ENCODE measurements around the gene HAPSTR1. TPM values are rescaled to one million over a fixed set of nuclear protein-coding genes. Genes with fewer than 3 reads are reported as not detected.

The HAPSTR1 gene
- total RNA-seq, 2 experiments from 2014 or later = 58.2 to 58.9 TPM

DNA sequence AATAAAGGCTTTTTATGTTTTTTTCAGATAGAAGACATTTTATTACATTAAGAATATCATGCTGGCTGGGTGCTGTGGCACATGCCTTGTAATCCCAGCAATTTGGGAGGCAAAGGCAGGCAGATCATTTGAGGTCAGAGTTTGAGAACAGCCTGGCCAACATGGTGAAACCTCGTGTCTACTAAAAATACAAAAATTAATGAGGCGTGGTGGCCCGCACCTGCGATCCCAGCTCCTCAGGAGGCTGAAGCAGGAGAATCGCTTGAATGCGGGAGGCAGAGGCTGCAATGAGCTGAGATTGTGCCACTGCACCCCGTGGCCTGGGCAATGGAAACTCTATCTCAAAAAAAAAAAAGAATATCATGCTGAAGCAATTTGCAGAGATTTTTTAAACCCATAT lies 29.1 kb upstream of the HAPSTR1 start:
- ChIA-PET CTCF (interaction anchor here (0.7 kb wide), 1 partner anchor 379 kb away, joined by 3 read pairs; no protein-coding TSS in a partner anchor), POLR2A (no interaction called here)

DNA sequence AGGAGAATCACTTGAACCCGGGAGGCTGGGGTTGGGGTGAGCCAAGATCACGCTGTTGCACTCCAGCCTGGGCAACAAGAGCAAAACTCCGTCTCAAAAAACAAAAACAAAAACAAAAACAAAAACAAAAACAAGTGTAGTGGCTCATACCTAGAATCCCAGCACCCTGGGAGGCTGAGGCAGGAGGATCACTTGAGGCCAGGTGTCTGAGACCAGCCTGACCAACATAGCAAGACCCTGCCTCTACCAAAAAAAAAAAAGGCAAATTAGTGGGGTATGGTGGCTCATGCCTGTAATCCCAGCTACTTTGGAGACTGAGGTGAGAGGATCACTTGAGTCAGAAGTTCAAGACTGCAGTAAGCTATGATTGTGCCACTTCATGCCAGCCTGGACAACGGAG lies 26.4 kb upstream of the HAPSTR1 start:
- POLR2A ChIA-PET = no interaction called here
- CTCF ChIA-PET = no interaction called here

DNA sequence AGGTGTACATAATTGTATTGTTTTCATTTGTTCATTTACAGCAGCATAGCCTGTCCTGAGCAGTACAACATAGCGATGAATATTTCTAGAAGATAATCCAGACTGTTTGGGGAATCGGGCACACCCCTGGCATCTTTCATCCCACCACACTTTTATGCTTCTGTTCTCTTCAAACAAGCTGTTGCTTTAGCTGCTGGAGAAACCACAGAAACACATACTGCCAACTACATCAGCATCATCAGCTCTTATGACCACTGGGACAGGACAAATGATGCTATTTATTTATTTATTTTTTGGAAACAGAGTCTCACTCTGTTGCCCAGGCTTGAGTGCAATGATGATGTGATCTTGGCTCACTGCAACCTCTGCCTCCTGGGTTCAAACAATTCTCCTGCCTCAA lies 22.6 kb upstream of the HAPSTR1 start:
- ChIA-PET POLR2A (interaction anchor here (0.6 to 0.7 kb wide), 2 partner anchors 22 to 32 kb away, joined by 4 read pairs; partner anchors contain the start of gene HAPSTR1), CTCF (interaction anchor here (0.6 kb wide), 1 partner anchor 59 kb away, joined by 5 read pairs; no protein-coding TSS in a partner anchor)

DNA sequence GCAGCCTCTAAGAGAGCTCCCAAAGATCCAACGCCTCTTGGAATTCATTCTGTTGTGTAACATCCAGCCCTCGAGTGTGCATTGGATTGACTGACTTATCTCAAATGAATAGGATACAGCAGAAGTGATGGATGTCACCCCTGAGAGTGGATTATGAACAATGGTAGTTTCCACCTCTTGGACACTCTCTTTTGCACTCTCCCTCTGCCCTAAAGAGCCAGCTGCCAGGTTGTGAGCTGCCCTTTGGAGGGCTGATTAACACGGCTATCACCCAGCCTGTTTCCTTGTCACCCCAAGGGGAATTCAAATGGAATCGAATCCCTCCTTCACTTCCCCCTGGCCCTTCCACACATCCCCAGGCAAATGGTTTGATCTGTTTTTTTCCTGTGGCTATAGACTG lies 21.2 kb upstream of the HAPSTR1 start:
- ChIA-PET POLR2A (no interaction called here), CTCF (no interaction called here)

DNA sequence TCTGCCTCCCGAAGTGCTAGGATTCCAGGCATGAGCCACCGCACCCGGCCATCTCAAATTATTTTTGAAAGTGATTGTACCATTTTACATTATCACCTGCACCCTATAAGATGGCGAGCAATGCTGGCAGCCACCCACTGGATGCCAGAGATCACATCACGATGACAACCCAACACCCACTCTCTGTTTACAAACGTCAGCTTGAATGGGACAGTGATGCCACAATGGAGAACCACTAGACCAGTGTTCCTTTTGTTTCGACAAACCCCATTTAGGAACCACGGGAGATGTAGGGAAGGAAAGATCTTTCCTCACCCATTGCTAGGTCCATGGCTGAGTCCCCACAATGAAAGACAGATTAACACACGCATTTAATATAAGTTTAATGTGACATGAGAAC lies 20.1 kb upstream of the HAPSTR1 start:
- ChIA-PET CTCF (no interaction called here), POLR2A (no interaction called here)

DNA sequence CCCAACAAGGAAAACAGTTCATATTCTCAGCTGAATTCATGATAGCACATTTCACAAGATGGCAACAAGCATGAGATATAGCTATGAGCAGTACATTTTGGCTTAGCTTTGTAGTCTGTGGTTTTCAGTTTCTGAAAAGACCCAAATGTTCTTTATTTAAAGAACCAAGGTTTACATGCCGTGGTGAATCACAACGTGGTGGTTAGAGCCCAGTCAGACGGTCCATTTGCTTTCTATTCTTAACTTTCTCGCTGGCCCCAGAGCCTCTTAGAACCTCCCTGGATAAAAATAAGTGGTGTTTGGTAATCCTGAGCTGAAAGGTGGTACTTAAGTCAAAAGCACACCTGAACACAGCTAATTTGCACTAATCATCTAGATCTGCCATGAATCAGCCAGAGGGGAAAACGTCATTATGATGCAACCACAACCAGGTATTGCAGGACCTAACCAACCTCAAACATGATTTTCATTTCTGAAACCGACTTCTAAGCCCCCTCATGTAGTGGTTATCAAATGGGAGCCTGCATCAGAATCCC lies 18.6 kb upstream of the HAPSTR1 start:
- CTCF ChIA-PET = interaction anchor here (0.6 to 1.5 kb wide), 3 partner anchors 23 to 63 kb away, joined by 3 read pairs; no protein-coding TSS in a partner anchor
- POLR2A ChIA-PET = interaction anchor here (2.8 kb wide), 1 partner anchor 19 kb away, joined by 25 read pairs; the partner anchor contains the start of gene HAPSTR1

DNA sequence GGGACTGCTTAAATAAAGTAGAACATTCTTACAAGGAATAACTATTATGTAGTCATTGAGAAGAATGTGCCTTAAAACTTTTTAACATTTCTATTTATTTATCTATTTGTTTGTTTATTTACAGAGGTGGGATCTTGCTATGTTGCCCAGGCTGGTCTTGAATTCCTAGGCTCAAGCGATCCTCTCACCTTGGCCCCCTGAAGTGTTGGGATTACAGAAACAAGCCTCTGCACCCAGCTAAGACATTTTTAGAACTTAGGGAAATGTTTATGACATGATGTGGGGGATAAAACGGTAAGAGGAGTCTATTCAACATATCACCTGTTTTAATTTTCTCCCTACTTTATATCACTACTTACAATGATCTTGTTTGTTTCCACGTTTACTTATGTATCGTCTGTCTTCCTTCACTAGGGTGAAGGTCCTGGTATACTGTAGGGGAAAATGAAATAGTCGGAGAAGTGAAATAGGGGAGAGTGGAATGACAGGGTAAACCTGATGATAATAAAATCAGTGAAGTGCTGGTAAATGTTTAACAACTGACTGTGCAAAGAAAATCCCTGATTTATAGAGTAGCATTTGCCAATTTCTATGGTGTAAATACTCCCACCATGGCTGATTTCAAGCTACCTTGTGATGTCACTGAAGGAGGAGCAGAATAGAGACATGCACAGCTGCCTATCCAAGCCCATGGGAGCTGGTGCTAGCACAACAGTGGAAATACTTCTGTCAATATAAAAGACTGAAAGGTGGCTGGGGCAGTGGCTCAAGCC lies 16.0 kb upstream of the HAPSTR1 start:
- CTCF ChIA-PET = interaction anchor here (0.9 kb wide), 1 partner anchor 18 kb away, joined by 3 read pairs; no protein-coding TSS in a partner anchor
- POLR2A ChIA-PET = no interaction called here

DNA sequence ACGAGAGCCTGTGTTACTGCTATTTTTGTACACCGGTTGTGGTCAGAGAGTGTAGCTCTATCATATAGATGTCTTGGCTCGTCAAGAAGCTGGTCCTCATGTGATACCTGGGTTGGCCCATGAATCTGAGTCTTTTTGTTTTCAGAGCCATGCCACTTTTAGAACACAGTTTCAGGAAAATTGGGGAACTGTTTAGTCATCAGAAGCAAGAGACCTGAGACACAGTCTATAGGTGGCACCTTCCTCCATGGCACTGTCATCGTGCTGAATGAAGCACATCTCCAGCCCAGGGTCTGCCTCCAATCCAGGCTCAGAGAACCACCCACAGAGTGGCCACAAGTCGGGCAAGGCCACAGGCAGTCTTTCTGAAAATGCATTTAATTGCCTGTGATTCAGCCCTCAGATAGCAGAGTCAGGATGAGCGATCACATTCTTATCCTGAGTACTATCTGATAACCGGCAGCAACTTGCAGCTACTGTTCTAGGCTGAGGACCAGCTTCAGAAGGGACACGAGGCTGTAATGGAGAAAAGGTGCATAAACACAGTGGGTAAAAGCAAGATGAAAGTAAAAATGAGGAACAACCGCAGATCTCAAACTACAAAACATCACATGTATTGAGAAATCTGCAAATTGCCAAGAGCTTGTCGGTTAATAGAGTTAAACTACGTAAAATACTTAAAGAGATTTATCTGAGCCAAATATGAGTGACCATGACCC lies 14.2 kb upstream of the HAPSTR1 start:
- ChIA-PET POLR2A (interaction anchor here (0.7 to 4.4 kb wide), 2 partner anchors 15 to 23 kb away, joined by 5 to 36 read pairs; partner anchors contain the start of gene HAPSTR1), CTCF (interaction anchor here (0.6 to 3.1 kb wide), 2 partner anchors 13 to 24 kb away, joined by 6 to 15 read pairs; partner anchors contain the start of gene HAPSTR1)

DNA sequence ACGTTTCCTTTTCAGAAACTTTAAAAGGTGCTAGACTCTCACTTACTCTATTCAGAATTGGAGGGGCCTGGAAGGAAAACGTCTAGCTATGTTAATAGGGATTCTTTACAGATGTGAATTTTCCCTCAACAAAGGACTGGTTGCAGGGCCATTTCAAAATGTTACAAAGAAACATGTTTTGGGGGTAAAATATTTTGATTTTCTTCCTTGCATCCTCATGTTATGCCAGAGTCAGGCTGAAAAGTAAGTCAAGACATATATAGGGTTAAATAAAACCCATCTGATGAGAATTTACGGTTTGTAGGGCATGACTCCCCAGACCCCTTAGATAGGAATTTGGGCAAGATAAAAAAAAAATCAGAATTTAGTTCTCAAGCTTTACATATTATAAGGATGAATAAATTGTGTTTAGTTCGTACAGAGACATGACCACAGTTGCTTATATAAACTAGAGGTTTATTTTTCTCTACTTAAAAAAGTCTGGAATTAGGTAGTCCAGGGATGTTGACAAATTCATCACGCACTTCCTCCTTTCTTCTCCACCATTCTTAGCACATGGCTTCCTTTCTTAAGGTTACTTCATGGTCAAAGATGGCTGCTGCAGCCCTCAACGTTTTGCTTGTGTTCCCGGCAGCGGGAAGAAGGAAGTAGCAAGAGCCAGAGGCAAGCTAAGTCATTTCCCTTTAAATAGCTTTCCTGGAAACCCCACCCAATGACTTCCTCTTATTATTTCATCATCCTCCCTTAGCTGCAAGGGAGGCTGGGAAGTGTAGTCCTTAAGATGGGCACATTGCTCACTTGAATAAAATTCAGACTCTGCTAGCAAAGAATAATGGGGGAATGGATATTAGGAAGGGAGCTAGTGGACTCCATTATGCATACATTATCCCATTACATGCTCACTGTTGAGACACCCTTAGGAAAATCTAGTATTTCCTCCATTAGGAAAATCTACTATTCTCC lies 12.7 kb upstream of the HAPSTR1 start:
- POLR2A ChIA-PET = interaction anchor here (0.7 to 4.4 kb wide), 3 partner anchors 13 to 115 kb away, joined by 4 to 36 read pairs (median 5); partner anchors contain the start of genes HAPSTR1 and USP7
- CTCF ChIA-PET = interaction anchor here (3.1 kb wide), 1 partner anchor 12 kb away, joined by 15 read pairs; the partner anchor contains the start of gene HAPSTR1

DNA sequence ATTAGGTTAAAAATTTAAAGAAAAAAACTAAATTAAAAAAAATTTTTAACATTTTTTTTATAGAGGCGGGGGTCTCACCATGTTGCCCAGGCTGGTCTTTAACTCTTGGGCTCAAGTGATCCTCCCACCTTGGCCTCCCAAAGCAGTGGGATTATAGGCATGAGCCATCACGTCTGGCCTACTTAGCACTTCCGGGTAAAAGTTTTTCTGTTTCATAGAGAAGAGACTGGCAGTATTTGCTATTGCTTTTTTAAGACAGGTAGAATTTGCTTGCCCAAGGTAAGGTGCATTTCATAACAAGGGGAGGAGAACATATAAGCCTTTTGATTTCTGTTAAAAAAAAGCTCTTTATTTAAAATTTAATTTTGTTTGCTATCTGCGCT lies 12.0 kb upstream of the HAPSTR1 start:
- POLR2A ChIA-PET = interaction anchor here (1.1 to 4.4 kb wide), 2 partner anchors 13 to 115 kb away, joined by 5 to 36 read pairs; partner anchors contain the start of genes HAPSTR1 and USP7
- CTCF ChIA-PET = interaction anchor here (3.1 kb wide), 1 partner anchor 11 kb away, joined by 15 read pairs; the partner anchor contains the start of gene HAPSTR1

DNA sequence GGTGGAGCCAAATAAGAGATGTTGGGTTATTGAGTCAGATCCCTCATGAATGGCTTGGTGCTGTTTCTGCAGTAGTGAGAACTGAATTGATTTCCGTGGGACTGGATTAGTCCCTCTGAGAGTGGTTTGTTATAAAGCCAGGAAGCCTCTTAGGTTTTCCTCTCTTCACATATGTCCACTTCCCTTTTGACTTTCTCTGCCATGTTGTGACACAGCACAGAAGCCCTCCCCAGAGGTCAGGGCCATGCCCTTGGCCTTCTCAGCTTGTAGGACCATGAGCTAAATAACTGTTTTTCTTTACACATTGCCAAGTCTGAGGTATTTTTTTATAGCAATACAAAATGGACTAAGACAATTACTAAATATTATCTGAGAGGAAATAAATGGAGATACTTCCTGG lies 10.3 kb upstream of the HAPSTR1 start:
- ChIA-PET CTCF (no interaction called here), POLR2A (interaction anchor here (4.4 kb wide), 1 partner anchor 11 kb away, joined by 36 read pairs; the partner anchor contains the start of gene HAPSTR1)

DNA sequence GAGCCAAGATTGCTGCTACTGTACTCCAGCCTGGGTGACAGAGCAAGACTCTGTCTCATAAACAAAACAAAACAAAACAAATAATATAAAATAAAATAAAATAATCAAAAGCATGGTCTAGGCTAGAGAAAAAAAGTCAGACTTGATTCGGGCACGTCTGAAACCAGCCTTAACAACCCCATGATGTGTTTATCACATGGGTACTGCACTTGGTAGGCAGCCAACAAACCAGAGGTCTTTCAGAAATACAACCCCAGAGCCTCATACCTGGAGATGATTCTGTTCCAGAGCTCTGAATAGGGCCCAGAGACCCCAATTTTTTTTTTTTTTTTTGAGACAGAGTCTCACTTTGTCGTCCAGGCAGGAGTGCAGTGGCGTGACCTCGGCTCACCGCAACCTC lies 9.6 kb upstream of the HAPSTR1 start:
- ChIA-PET CTCF (no interaction called here), POLR2A (no interaction called here)

DNA sequence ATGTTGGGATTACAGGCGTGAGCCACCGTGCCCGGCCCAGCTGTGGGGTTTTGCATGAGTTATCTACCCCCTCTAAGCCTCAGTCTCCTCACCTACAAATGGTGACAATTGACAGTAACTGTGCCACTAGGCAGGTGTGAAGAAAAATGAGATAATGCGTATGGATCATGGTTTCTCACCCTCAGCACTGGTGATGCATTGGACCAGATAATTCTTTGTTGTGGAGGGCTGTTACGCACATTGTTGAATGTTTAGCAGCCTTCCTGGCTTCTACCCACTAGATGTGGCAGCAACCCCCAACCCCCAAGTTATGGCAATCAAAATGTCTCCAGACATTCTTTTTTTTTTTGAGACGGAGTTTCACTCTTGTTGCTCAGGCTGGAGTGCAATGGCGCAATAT lies 9.0 kb upstream of the HAPSTR1 start:
- CTCF ChIA-PET = no interaction called here
- POLR2A ChIA-PET = interaction anchor here (0.7 kb wide), 1 partner anchor 121 kb away, joined by 3 read pairs; no protein-coding TSS in a partner anchor

DNA sequence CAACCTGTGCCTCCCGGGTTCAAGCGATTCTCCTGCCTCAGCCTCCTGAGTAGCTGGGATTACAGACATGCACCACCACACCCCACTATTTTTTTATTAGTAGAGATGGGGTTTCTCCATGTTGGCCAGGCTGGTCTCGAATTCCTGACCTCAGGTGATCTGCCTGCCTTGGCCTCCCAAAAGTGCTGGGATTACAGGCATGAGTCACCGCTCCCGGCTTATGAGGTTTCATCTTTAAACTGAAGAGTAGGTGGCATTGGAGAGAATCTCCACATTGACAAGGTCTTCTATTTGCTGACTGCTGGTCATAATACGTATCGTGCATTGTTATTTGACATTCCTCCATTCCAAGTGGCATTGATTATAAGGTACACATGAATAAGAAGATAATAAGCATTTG lies 3.7 kb upstream of the HAPSTR1 start:
- ChIA-PET POLR2A (interaction anchor here (0.7 kb wide), 1 partner anchor 15 kb away, joined by 8 read pairs; no protein-coding TSS in a partner anchor), CTCF (interaction anchor here (0.7 kb wide), 1 partner anchor 32 kb away, joined by 3 read pairs; no protein-coding TSS in a partner anchor)

DNA sequence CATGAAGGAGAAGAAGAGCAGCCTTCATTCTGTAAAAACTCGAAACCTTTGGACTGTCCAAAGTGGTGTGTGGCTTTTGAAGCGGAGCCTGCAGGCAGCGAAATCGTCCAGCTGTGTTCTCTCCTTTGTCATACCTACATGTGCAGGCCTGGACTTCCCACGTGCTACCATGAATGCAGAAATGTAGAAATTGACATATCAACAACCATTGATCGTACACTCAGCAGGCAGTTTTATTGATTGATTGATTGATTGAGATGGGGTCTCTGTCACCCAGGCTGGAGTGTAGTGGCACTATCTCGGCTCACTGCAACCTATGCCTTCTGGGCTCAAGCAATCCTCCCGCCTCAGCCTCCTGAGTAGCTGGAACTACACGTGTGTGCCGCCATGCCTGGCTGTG lies 2.6 kb upstream of the HAPSTR1 start:
- ChIA-PET POLR2A (no interaction called here), CTCF (no interaction called here)

DNA sequence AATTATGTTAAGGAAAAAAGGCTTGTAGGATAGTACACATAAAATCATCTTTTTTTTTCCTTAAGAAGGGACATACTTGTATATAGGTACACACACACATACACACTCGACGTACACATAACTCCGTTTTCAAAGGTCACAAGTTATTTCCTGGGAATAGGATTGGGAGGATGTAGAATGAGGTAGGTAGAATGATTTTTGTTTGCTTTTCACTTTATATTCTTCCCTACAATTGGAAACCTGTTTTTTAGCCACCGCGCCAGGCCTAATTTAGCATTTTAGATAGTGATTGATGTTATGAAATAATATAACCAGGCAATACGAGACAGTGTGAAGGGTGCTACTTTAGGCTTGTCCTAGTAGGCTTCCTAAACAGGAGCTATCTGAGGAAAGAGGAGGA lies 1.8 kb upstream of the HAPSTR1 start:
- CTCF ChIA-PET = interaction anchor here (2.5 kb wide), 1 partner anchor 12 kb away, joined by 15 read pairs; no protein-coding TSS in a partner anchor

DNA sequence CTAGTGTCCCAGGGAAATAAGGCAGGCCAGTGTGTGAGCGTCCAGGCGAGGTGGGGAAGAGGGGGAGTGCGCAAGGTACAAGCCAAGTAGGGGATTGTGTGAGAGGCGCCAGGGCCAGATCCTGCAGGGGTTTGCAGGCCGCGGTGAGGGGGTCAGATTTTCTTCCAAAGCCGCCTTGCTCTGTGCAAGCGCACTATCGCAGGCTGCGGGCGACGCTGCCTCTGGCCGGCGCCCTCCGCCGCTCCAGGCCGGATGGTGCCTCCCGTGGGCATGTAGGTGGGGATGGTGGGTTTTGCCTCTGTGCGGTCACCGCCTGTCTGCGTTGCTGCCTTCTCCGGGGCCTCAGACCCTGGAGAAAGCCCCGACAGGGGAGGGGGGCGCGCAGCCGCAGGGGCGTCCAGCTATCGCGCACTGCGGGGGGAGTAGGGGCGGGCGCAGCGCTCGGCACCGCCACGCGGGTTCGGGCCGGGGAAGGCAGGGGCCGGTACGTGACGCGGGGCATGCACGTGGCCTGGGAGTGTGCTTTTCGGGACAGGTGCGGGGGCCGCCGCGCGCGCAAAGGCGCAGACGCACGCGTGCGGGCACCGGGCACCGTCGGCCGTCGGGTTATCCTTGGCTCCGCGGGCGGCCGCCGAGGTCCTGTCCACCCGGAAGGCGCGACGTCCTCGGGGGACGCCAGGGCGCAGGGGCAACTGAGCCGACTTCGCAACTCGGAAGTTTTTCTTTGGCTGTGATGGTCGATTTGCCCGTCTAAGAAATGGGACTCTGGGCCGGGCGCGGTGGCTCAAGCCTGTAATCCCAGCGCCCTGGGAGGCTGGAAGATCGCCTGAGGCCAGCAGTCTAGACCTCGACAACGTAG lies 1.1 kb upstream of the HAPSTR1 start:
- POLR2A ChIA-PET = interaction anchor here (0.6 to 3.2 kb wide), 12 partner anchors 11 to 519 kb away, joined by 3 to 36 read pairs (median 6); partner anchors contain the start of genes CARHSP1 and USP7
- CTCF ChIA-PET = interaction anchor here (2.5 kb wide), 1 partner anchor 12 kb away, joined by 15 read pairs; no protein-coding TSS in a partner anchor

More for the DNA sequence above, 1.8 kb upstream of the HAPSTR1 start:
- POLR2A ChIA-PET = interaction anchor here (0.6 kb wide), 1 partner anchor 518 kb away, joined by 3 read pairs; no protein-coding TSS in a partner anchor

All from activated CD8-positive, alpha-beta memory T cell treated with anti-CD3 and anti-CD28 coated beads for 36 hours (primary cell).